Endothelial cell of umbilical vein (primary cell): ENCODE results near the gene RPS6KA5. TPM values are rescaled to one million over a fixed set of nuclear protein-coding genes. Genes with fewer than 3 reads are reported as not detected.

Source experiments
- BruUV-seq: library from RNA; stranded (reverse); fragments of 400-500 nt; replicated peaks from 2 replicates; lab custom pipeline; 2021; lab: Mats Ljungman, UMichigan
- CTCF ChIA-PET: fragments of 300-600, 350-600 bp; sonication (Branson Sonifier 250); formaldehyde crosslinking; loops from one replicate; lab custom pipeline; 2021; ENCODE audit warnings: antibody characterized with exemption, inconsistent platforms; lab: Charles Lee
- POLR2A ChIA-PET: fragments of 300-600, 350-600 bp; sonication (Branson Sonifier 250); formaldehyde crosslinking; loops from one replicate; lab custom pipeline; 2021; ENCODE audit warnings: antibody characterized with exemption, inconsistent platforms; lab: Charles Lee
- DNase-seq: peaks from one replicate; pipeline ENCODE4 v3.0.0-alpha.2; 2011; ENCODE audit warnings: low read depth, low spot score
- FAIRE-seq: peaks from 2 replicates; lab custom pipeline; 2011; peaks lifted over from hg19 to GRCh38; lab: Jason Lieb, UNC
- H2AFZ ChIP-seq: 2 replicates; pipeline ENCODE4 v1.6.0; 2012; ENCODE audit warnings: low read depth, low read length, control low read depth, inconsistent platforms
- H3K27ac ChIP-seq: 2 replicates; pipeline ENCODE4 v1.5.1; 2011; ENCODE audit warnings: low read depth, mild to moderate bottlenecking, control low read depth, low read length, moderate library complexity; ENCODE audit not compliant: insufficient read depth
- H3K27me3 ChIP-seq, 2 experiments: 2 replicates each; pipeline versions ENCODE4 v1.6.0 to v1.6.1; 2011; ENCODE audit warnings: low read length in 2 of 2, mixed read lengths in 1 of 2; ENCODE audit not compliant: control insufficient read depth in 2 of 2, insufficient read depth in 2 of 2
- H3K36me3 ChIP-seq, 2 experiments: 2 replicates in 1 of 2; 3 replicates in 1 of 2; pipeline ENCODE4 v1.5.1; 2011; ENCODE audit warnings: low read length in 2 of 2, mild to moderate bottlenecking in 1 of 2, moderate library complexity in 1 of 2; ENCODE audit not compliant: control insufficient read depth in 2 of 2, insufficient read depth in 2 of 2; ENCODE audit errors: extremely low read depth in 1 of 2
- H3K4me1 ChIP-seq: 3 replicates; pipeline ENCODE4 v1.5.1; 2011; ENCODE audit warnings: mild to moderate bottlenecking, low read length; ENCODE audit not compliant: control insufficient read depth, insufficient read depth; ENCODE audit errors: extremely low read depth
- H3K4me2 ChIP-seq: 2 replicates; pipeline ENCODE4 v1.6.1; 2011; ENCODE audit warnings: low read length, control low read depth, mixed read lengths; ENCODE audit not compliant: insufficient read depth
- H3K4me3 ChIP-seq, 3 experiments: fragments of 200-600 bp in 1 of 3; sonication (generic), shearing (Covaris generic) in 1 of 3; replicated peaks in 1 of 3; 2 replicates each; pipeline ENCODE4 v1.5.1; 2011 to 2016; ENCODE audit warnings: control low read depth in 3 of 3, low read length in 3 of 3, mild to moderate bottlenecking in 2 of 3, inconsistent platforms in 1 of 3, low read depth in 1 of 3, moderate library complexity in 1 of 3; ENCODE audit not compliant: insufficient read depth in 1 of 3
- H3K79me2 ChIP-seq: 2 replicates; pipeline ENCODE4 v1.6.0; 2012; ENCODE audit warnings: low read length, inconsistent platforms; ENCODE audit not compliant: control insufficient read depth, insufficient read depth
- H3K9ac ChIP-seq: replicated peaks from 2 replicates; pipeline ENCODE3; 2011; ENCODE audit warnings: low read length, control low read depth; ENCODE audit not compliant: insufficient read depth; ENCODE audit errors: extremely low read depth
- H3K9me1 ChIP-seq: replicated peaks from 3 replicates; pipeline ENCODE4 v1.6.0; 2011; ENCODE audit warnings: mild to moderate bottlenecking, low read length; ENCODE audit not compliant: control insufficient read depth, insufficient read depth; ENCODE audit errors: extremely low read depth
- H3K9me3 ChIP-seq: replicated peaks from 2 replicates; pipeline ENCODE4 v1.5.1; 2012; ENCODE audit warnings: low read length, inconsistent platforms; ENCODE audit not compliant: control insufficient read depth, insufficient read depth
- H4K20me1 ChIP-seq: replicated peaks from 2 replicates; pipeline ENCODE3; 2011; ENCODE audit warnings: mild to moderate bottlenecking, low read length; ENCODE audit not compliant: control insufficient read depth, insufficient read depth; ENCODE audit errors: extremely low read depth
- EZH2 ChIP-seq: IDR thresholded peaks from 2 replicates; pipeline ENCODE4 v1.6.1; 2012; ENCODE audit warnings: borderline replicate concordance, low read depth, mild to moderate bottlenecking, moderate library complexity, low read length, inconsistent platforms; ENCODE audit not compliant: severe bottlenecking
- FOS ChIP-seq: IDR thresholded peaks from 2 replicates; pipeline ENCODE4 v1.6.1; 2011; ENCODE audit warnings: mild to moderate bottlenecking, low read length, moderate library complexity, borderline replicate concordance; ENCODE audit not compliant: insufficient read depth
- GATA2 ChIP-seq: IDR thresholded peaks from 2 replicates; pipeline ENCODE4 v1.7.0; 2011; ENCODE audit warnings: low read depth, mild to moderate bottlenecking, moderate library complexity, mixed read lengths, low read length; ENCODE audit not compliant: insufficient read length, insufficient read depth
- JUN ChIP-seq: IDR thresholded peaks from 2 replicates; pipeline ENCODE4 v1.6.1; 2011; ENCODE audit warnings: borderline replicate concordance, low read depth; ENCODE audit not compliant: insufficient read length, insufficient read depth
- MYC ChIP-seq: IDR thresholded peaks from one replicate; pipeline ENCODE4 v1.6.1; 2011; ENCODE audit warnings: mild to moderate bottlenecking, low read depth, low read length
- POLR2A ChIP-seq: IDR thresholded peaks from 2 replicates; pipeline ENCODE4 v1.6.1; 2012; ENCODE audit warnings: low read depth, mild to moderate bottlenecking, control low read depth, low read length
- POLR2AphosphoS5 ChIP-seq: IDR thresholded peaks from 2 replicates; pipeline ENCODE4 v1.6.1; 2012; ENCODE audit warnings: low read depth, mild to moderate bottlenecking, control low read depth, low read length, moderate library complexity; ENCODE audit not compliant: insufficient read depth
- dilution Hi-C: fragments of 300-500 bp; cut with MboI; formaldehyde crosslinking; loops from one replicate; pipeline ENCODE4 v1.15.0; 2019; ENCODE audit warnings: low sequenced_read_pairs; ENCODE audit not compliant: extremely low pct_ligation_motif_present
- intact Hi-C: fragments of 100-400 bp; cut with micrococcal nuclease; formaldehyde crosslinking; loops from one replicate; pipeline ENCODE4 v1.10.0; 2022
- polyA plus RNA-seq, 4 experiments: library from polyadenylated mRNA; depleted of rRNA in 3 of 4; stranded (reverse) in 3 of 4; unstranded in 1 of 4; fragments of >200 nt; gene quantifications; 2 replicates each; pipeline versions ENCODE4 v1.2.1 to v1.2.3, GENCODE V29; 2011 to 2012; ENCODE audit warnings: missing spikeins in 1 of 4
- total RNA-seq: library from RNA; stranded (reverse); gene quantifications from 2 replicates; pipeline ENCODE4 v1.2.3, GENCODE V29; 2021
- TF ChIP-seq, protein P1 (sequence below): IDR thresholded peaks from 2 replicates; pipeline ENCODE4 v1.6.1; 2011; ENCODE audit not compliant: insufficient read depth, insufficient read length
- TF ChIP-seq, protein P2 (sequence below), 2 donors: IDR thresholded peaks; 1 replicate in 1 of 2; 2 replicates in 1 of 2; pipeline ENCODE4 v1.5.1; 2011; ENCODE audit warnings: low read length in 2 of 2, mild to moderate bottlenecking in 2 of 2, moderate library complexity in 2 of 2, control low read depth in 1 of 2, inconsistent platforms in 1 of 2, low read depth in 1 of 2; ENCODE audit not compliant: insufficient read depth in 1 of 2; ENCODE audit errors: extremely low read depth in 1 of 2

RPS6KA5 gene
- total and polyA plus RNA-seq, 2 donors (not counting 3 experiments of a cell fraction or from before 2014, with no cell fraction given) = 2.9 to 5.4 TPM

DNA sequence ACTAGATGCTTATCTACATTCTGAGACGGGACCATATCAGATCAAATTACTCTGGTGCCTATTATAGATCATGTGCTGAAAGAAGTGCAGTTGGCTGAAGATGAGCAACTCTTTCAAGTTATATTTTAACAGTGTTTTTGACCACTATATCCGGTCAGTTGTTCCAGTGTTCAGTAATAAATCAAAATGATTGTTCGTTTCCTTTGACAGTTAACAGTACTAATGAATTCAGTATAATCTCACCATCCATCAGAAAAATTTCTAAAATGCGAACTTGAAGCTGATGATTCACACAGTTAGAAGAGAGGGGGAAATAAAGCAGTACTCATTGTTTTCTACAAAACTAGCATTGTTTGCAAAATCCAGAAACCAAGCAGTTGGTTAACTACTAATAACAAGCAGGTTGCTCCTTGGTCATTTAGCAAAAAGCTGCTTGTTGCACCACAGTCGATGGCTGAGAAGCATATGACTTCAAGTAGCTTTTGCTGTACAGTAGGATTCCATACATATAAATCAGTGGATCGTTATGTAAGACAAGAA is 2.3 kb downstream of the RPS6KA5 start:
- no peak overlapping the region for H3K4me3 ChIP-seq
- H3K36me3 ChIP-seq = no peaks in the 10 kb centered on the region
- TF ChIP-seq JUN (peak; percentile 81), FOS (peak; percentile 66), GATA2 (peak; percentile 83)
- TF ChIP-seq, protein P1, sequence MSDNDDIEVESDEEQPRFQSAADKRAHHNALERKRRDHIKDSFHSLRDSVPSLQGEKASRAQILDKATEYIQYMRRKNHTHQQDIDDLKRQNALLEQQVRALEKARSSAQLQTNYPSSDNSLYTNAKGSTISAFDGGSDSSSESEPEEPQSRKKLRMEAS = no peak
- H3K4me2 ChIP-seq = peak overlapping the region; percentile 69
- no peaks in the 10 kb centered on the region for H4K20me1 ChIP-seq
- H2AFZ ChIP-seq = no peak overlapping the region
- ChIA-PET CTCF (interaction anchor here (1.3 to 6.4 kb wide), 8 partner anchors 8 to 155 kb away, joined by 3 to 46 read pairs (median 9); partner anchors contain the start of gene DGLUCY), POLR2A (no interaction called here)
- dilution Hi-C loops (no loop called here), intact Hi-C loops (no loop called here)
- no peaks in the 10 kb centered on the region for H3K27me3 ChIP-seq
- peak; percentile 83 for FAIRE-seq
- DNase-seq = peak; percentile 84
- peak overlapping the region; percentile 0 for H3K9ac ChIP-seq
- H3K9me1 ChIP-seq = no peaks in the 10 kb centered on the region
- BruUV-seq = TSS peak; percentile 18
- H3K79me2 ChIP-seq = no peaks in the 10 kb centered on the region
- no peaks in the 10 kb centered on the region for H3K9me3 ChIP-seq
- no peak overlapping the region for H3K27ac ChIP-seq
- H3K4me1 ChIP-seq = peaks cover 22% of the 10 kb centered on the region

DNA sequence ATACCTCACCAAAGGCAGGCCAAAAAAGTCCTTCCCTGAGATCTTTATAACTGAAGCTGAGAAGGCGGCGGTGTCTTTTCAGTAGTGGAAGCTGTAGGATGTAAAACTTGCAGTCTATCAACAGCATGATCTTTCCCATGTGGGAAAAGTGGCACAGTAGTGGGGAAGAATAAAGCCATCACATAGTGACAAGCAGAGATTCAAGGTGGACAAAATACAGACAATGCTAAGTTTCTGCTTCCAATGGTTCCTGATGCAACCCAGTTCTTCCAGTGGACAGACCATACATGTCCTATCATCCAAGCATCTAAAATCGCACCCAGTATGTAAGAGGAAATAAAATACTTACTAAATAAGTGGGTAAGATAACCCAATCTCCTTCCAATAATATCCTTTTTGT is 4.1 kb downstream of the RPS6KA5 start:
- H3K9me1 ChIP-seq = no peaks in the 10 kb centered on the region
- no peak overlapping the region for H3K4me2 ChIP-seq
- H3K9ac ChIP-seq = no peak overlapping the region
- H3K27me3 ChIP-seq = no peaks in the 10 kb centered on the region
- no peak overlapping the region for H2AFZ ChIP-seq
- FAIRE-seq (no peak), DNase-seq (no peak)
- TF ChIP-seq POLR2AphosphoS5 (no peak), FOS (no peak), EZH2 (no peak), GATA2 (no peak), JUN (no peak), MYC (no peak), POLR2A (no peak)
- TF ChIP-seq, protein P2, sequence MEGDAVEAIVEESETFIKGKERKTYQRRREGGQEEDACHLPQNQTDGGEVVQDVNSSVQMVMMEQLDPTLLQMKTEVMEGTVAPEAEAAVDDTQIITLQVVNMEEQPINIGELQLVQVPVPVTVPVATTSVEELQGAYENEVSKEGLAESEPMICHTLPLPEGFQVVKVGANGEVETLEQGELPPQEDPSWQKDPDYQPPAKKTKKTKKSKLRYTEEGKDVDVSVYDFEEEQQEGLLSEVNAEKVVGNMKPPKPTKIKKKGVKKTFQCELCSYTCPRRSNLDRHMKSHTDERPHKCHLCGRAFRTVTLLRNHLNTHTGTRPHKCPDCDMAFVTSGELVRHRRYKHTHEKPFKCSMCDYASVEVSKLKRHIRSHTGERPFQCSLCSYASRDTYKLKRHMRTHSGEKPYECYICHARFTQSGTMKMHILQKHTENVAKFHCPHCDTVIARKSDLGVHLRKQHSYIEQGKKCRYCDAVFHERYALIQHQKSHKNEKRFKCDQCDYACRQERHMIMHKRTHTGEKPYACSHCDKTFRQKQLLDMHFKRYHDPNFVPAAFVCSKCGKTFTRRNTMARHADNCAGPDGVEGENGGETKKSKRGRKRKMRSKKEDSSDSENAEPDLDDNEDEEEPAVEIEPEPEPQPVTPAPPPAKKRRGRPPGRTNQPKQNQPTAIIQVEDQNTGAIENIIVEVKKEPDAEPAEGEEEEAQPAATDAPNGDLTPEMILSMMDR (IDR thresholded peaks at IDR 0.05; ENCODE audit: extremely low read depth in 1 of 2, insufficient read depth in 1 of 2, low read depth in 1 of 2, low read length in 2 of 2) = no peak
- TF ChIP-seq, protein P1 = no peak
- intact Hi-C loops (no loop called here), dilution Hi-C loops (no loop called here)
- H3K27ac ChIP-seq = no peak overlapping the region
- CTCF ChIA-PET = interaction anchor here (1.2 kb wide), 1 partner anchor 154 kb away, joined by 6 read pairs; no protein-coding TSS in a partner anchor
- POLR2A ChIA-PET = no interaction called here
- peaks cover 18% of the 10 kb centered on the region for H3K4me1 ChIP-seq
- no peaks in the 10 kb centered on the region for H3K36me3 ChIP-seq
- H3K9me3 ChIP-seq = no peaks in the 10 kb centered on the region
- H4K20me1 ChIP-seq = no peaks in the 10 kb centered on the region
- no TSS peak for BruUV-seq
- H3K79me2 ChIP-seq = no peaks in the 10 kb centered on the region
- no peak overlapping the region for H3K4me3 ChIP-seq
